Pancreas (tissue), 10 donors: ENCODE results near the gene PALLD. TPM values are rescaled to one million over a fixed set of nuclear protein-coding genes. Genes with fewer than 3 reads are reported as not detected.

Experiments used
- ATAC-seq, 4 donors: fragments of 200-7000 bp; cut with Tn5 transposase; one replicate each; pipeline versions ENCODE4 v1.8.0 to v1.9.1; 2020; ENCODE audit warnings: mild to moderate bottlenecking in 4 of 4, moderate library complexity in 4 of 4
- DNase-seq, 6 donors: peaks; one replicate each; pipeline ENCODE4 v3.0.0-alpha.2; 2020
- FAIRE-seq: peaks from 2 replicates; lab custom pipeline; 2012; peaks lifted over from hg19 to GRCh38; lab: Jason Lieb, UNC
- H3K27ac ChIP-seq, 4 donors: fragments of 200-600 bp; sonication (generic); 1 replicate in 3 of 4; 2 replicates in 1 of 4; pipeline versions ENCODE4 v1.5.0 to v1.8.0; 2020
- H3K27me3 ChIP-seq, 4 donors: fragments of 200-600 bp; one replicate each; pipeline ENCODE4 v1.8.0; 2021
- H3K36me3 ChIP-seq, 3 donors: fragments of 200-600 bp; sonication (generic) in 1 of 3; one replicate each; pipeline versions ENCODE4 v1.5.0 to v1.8.0; 2020 to 2021
- H3K4me1 ChIP-seq, 3 donors: fragments of 200-600 bp; one replicate each; pipeline ENCODE4 v1.8.0; 2021
- H3K4me3 ChIP-seq, 4 donors: fragments of 200-600 bp; sonication (generic) in 2 of 4; one replicate each; pipeline versions ENCODE4 v1.5.0 to v1.8.0; 2020 to 2021
- H3K9me3 ChIP-seq, 4 donors: fragments of 200-600 bp; one replicate each; pipeline ENCODE4 v1.8.0; 2021
- CTCF ChIP-seq, 4 donors: fragments of 200-600 bp; sonication (generic) in 3 of 4; IDR thresholded peaks; one replicate each; pipeline versions ENCODE4 v1.5.0 to v1.8.0; 2021; ENCODE audit warnings: antibody characterized with exemption in 4 of 4
- WGBS, 2 donors: extraction: QIAGEN DNeasy Blood & Tissue Kit; methylation state at CpG; one replicate each; pipeline ENCODE4 v1.1.7; 2013; 5-methylcytosine and 5-hydroxymethylcytosine counted together
- intact Hi-C, 3 donors: fragments of 100-400 bp; cut with DNase I; formaldehyde crosslinking; loops; one replicate each; pipeline versions ENCODE4 v1.11.1 to v1.14.2; 2022
- polyA plus RNA-seq, 2 donors: library from polyadenylated mRNA; stranded (reverse); fragments of 200-250 nt; gene quantifications; one replicate each; pipeline ENCODE4 v1.2.3, GENCODE V29; 2013
- total RNA-seq, 6 donors: library from RNA; stranded (reverse); fragmentation: NEBNext Ultra II Directional in 4 of 6; extraction: Animal tissue kit (Norgen Biotek cat#: 25700) in 4 of 6; gene quantifications; one replicate each; pipeline versions ENCODE4 v1.2.1 to v1.2.4, GENCODE V29; 2021 to 2023
- donor health status: healthy with polysubstance abuse.
- donor health status: DM: no; HTN: no; CAD: no; lungs with moderate emphysema.
- donor health status: DM: no; HTN: no; CAD: no.
- donor health status: control.
- donor health status: control.
- donor health status: Bipolar disorder and iron deficiency.
- donor health status: DM: yes; HTN: yes; CAD: no.
- donor health status: DM: no; HTN: no; CAD: no.
- donor health status: DM: no; HTN: no; CAD: no.
- donor health status: DM: yes; HTN: yes; CAD: no.

Gene PALLD
- total and polyA plus RNA-seq, 8 donors: 4.4 to 44.2 (median 14.1) TPM

- no peak for FAIRE-seq
- no peak for TF ChIP-seq CTCF (IDR thresholded peaks at IDR 0.05)
- intact Hi-C loops: no loop called here
- no peak for DNase-seq
- peaks cover 0 to 6% (median 5%) of the 10 kb centered on the region in 3 donors for H3K36me3 ChIP-seq
- no peaks in the 10 kb centered on the region for H3K27me3 ChIP-seq
- WGBS, 2 donors: 96 to 99% methylated on average over 4 of the region's 4 CpGs
- no peak overlapping the region for H3K4me3 ChIP-seq
- H3K4me1 ChIP-seq: no peaks in the 10 kb centered on the region
- no peak for ATAC-seq
- H3K27ac ChIP-seq: no peak overlapping the region
- no peaks in the 10 kb centered on the region for H3K9me3 ChIP-seq
Measured at GRCh38 chr4:168972596-168972995, 475.7 kb downstream of the PALLD start.

Other genes with a start within 250 kb of the PALLD start
- gene DDX60, start 178.3 kb upstream of the PALLD start, total RNA-seq: 10 to 100 TPM in 1 of 6 donors, 1 to 10 TPM in 5; 3.5 to 10.2 (median 3.9) TPM
- 1 to 10 TPM; 1.2 to 3.4 TPM for gene DDX60, start 178.3 kb upstream of the PALLD start, polyA plus RNA-seq
- 10 to 100 TPM in 1 of 6 donors, 1 to 10 TPM in 5; 4.9 to 12.2 (median 6.7) TPM for gene DDX60L, start 16.6 kb upstream of the PALLD start, total RNA-seq
- 1 to 10 TPM; 5.5 to 8.0 TPM for gene DDX60L, start 16.6 kb upstream of the PALLD start, polyA plus RNA-seq